CD4-positive, alpha-beta T cell treated with Interleukin-6 at 100 ng/mL for 8 hours (primary cell): ENCODE results near the gene GPC5.
A peak's percentile ranks its signal among the peaks of the same experiment; 100 is the strongest.

Source experiments
- DNase-seq: peaks from one replicate; pipeline ENCODE4 v3.0.0-alpha.2; 2020; ENCODE audit warnings: mixed read lengths, low spot score

The GPC5 gene

GRCh38 chr13:92164822-92165221, 766.4 kb downstream of the GPC5 start:
- DNase-seq, result no peak

GRCh38 chr13:92172191-92172590, 773.8 kb downstream of the GPC5 start:
- DNase-seq, result no peak

- DNase-seq, result no peak
Observed at GRCh38 chr13:92173254-92173653, 774.8 kb downstream of the GPC5 start.

GRCh38 chr13:92175330-92175729, 776.9 kb downstream of the GPC5 start:
- no peak for DNase-seq

GRCh38 chr13:92177966-92178365, 779.5 kb downstream of the GPC5 start:
- DNase-seq, result no peak

- DNase-seq, result no peak
Observed at GRCh38 chr13:92179223-92179622, 780.8 kb downstream of the GPC5 start.

- peak; percentile 1 for DNase-seq
Observed at GRCh38 chr13:92187378-92187989, 789.1 kb downstream of the GPC5 start.

- DNase-seq, result no peak
Observed at GRCh38 chr13:92188574-92188973, 790.2 kb downstream of the GPC5 start.

- no peak for DNase-seq
Observed at GRCh38 chr13:92196591-92197256, 798.3 kb downstream of the GPC5 start.

- no peak for DNase-seq
Observed at GRCh38 chr13:92197669-92198068, 799.2 kb downstream of the GPC5 start.

GRCh38 chr13:92218615-92219014, 820.2 kb downstream of the GPC5 start:
- DNase-seq, result no peak

- DNase-seq, result no peak
Observed at GRCh38 chr13:92221916-92222315, 823.5 kb downstream of the GPC5 start.

- no peak for DNase-seq
Observed at GRCh38 chr13:92224052-92224821, 825.8 kb downstream of the GPC5 start.

GRCh38 chr13:92224825-92225224, 826.4 kb downstream of the GPC5 start:
- DNase-seq, result no peak

- no peak for DNase-seq
Observed at GRCh38 chr13:92225861-92226260, 827.4 kb downstream of the GPC5 start.

- no peak for DNase-seq
Observed at GRCh38 chr13:92232871-92233270, 834.5 kb downstream of the GPC5 start.

- no peak for DNase-seq
Observed at GRCh38 chr13:92251671-92252210, 853.3 kb downstream of the GPC5 start.

GRCh38 chr13:92255526-92255925, 857.1 kb downstream of the GPC5 start:
- no peak for DNase-seq

GRCh38 chr13:92256211-92256610, 857.8 kb downstream of the GPC5 start:
- DNase-seq, result no peak

- no peak for DNase-seq
Observed at GRCh38 chr13:92259046-92259445, 860.6 kb downstream of the GPC5 start.

GRCh38 chr13:92259523-92259922, 861.1 kb downstream of the GPC5 start:
- DNase-seq, result no peak

- DNase-seq, result no peak
Observed at GRCh38 chr13:92260363-92260762, 861.9 kb downstream of the GPC5 start.
